HG02588 (cell line): ENCODE measurements around the gene ROR2.

ENCODE experiments used
- ATAC-seq: cut with Tn5 transposase; IDR thresholded peaks from one replicate; pipeline ENCODE4 v1.9.1; 2021; ENCODE audit warnings: mild to moderate bottlenecking, moderate library complexity; ENCODE audit not compliant: unreplicated experiment

The ROR2 gene

GRCh38 chr9:91844701-91845291, 105.2 kb downstream of the ROR2 start:
- ATAC-seq = no peak

DNA sequence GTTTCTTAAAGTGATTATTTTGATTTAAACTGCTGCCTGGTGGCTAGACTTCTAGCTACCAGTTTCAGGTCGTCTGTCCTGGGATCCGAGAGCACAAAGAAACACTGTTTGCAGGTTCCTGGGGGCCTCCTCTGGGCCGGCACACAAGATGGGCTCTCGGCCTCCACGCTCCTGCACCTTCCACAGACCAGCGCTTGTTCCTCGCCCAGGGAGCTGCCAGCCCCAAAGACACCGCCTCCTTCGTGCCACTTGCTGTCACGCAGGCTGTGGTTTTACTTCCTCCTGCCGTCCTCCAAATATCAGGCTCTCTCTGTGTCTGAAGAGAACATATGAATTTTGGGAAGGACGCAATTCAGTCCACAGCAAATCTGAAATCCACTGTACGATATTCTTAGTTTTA, 105.8 kb downstream of the ROR2 start:
- no peak for ATAC-seq

DNA sequence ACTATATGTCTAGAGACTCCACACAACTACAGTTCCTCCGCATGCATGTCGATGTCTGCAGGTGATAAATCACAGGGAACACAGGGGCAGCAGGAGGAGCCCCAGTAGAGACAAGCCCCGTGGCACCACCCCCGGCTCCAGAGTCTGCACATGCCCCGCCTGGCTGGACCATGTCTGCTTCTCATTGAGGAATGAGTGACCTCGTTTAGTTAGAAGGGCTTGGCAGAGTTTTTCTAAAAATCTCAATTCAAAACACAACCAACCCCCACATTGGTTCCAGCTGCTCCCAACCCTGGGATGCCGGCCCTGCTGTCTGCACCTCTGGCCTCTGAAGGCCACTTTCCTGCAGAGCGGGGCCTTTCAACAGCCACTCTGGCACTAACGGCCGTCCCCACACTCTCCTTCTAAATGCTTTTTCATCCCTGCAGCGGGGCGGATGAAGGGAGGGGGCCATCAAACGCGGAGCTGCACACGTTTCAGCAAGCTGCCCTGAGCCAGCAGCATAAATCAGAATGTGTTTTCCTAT, 106.3 kb downstream of the ROR2 start:
- no peak for ATAC-seq

- no peak for ATAC-seq
Measured at GRCh38 chr9:91843093-91843492, 106.9 kb downstream of the ROR2 start.

DNA sequence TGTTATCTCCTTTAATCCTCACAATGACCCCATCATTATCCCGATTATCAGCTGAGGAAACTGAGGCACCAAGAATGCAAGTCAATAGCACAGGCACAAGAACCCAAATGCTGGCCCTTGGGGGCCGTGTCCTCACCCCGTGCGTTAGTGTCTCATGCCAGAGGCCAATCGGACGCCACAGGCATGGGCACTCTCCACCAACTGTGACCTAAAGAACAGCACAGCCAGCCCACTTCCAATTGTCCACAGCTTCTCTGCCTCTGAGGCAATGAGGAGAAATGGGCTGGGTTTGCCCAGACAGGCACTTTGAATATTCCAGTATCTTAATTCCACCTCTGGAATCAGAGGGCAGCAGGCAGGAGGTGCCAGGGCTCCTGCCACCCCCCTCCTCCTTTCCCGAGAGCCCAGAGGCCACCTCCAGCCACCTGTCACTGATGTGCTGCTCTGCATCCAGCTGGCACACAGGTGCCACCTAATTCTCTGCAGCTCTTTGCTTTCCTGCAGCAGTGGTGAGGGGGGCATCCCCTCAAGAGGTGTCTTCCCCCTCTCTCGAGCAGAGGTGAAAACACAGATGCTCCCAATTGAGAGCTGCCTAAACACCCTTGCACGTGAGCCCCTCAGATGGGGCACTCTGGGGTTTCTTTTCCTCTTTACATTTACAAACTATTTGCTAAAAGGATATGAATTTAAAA, 107.5 kb downstream of the ROR2 start:
- ATAC-seq = no peak

GRCh38 chr9:91841591-91841990, 108.4 kb downstream of the ROR2 start:
- no peak for ATAC-seq

DNA sequence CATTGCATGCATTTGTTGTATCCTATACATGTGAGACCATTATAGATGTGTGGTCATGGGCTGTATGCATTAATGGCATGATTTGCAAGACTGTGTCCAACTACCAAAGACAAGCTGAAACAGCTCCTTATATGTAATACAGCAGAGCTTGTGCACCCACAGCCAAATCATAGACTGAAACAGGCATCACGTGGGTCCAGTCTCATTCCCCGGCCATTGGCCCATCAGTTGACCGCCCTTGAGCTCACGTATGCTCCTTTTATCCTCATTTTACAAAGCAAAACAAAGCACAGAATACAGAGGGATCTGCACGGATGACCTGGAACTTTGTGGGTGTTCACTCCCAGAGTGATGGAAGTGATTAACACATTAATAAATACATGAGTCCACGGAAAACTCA, 109.1 kb downstream of the ROR2 start:
- ATAC-seq = no peak

DNA sequence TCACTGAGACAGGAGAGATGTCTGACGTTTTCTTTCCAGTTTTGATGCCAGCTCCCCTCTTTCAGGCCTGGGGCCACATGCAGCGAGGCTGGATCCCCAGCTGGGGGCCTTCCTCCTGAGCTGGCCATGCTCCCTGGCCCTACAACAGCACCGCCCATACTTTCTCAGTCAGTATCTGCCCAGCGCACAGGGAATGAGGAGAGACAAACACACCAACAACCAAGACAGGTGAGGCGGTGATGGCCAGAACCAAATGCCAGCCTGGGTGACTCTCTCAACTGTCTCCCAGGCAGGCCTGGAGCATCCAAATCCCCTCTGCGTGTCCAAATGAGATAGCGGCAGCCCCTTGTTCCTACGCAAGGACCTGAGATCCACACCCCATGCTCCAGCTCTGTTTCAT, 109.6 kb downstream of the ROR2 start:
- ATAC-seq = no peak

GRCh38 chr9:91839926-91840465, 110.0 kb downstream of the ROR2 start:
- ATAC-seq = no peak

DNA sequence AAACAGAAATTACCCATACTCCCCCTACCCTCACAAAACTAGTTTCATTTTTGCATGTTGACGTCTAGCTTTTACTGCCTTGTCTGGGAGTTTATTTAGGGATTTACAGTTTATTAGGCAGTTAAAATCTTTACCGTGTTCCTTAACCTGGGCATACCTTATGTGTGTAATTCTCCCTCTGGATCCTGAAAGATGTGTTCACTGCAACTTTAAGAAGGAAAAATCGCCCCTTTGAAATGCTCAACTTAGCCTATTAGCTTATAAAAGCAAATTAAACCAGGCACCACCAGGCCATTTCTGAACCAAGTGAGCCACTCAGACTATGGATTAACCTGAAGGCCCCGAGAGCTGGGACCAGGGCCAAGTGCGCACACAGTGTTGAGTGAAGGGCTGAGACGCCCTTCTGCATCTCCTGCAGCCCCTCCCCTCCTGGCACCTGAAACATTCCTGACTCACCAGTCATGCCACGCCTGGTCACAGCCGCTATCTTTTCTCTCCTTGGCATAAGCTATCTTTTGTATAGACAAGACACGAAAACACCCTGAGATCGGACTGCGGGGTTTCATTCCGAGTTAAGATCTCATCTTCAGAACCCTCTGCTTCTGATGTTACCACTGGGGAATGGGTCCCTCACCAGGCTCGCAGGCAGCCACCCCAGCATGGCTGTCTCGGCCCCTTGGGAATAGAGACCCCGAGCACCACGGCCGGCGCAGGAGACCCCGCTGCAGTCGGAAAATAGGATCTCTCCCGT, 111.9 kb downstream of the ROR2 start:
- ATAC-seq = no peak

DNA sequence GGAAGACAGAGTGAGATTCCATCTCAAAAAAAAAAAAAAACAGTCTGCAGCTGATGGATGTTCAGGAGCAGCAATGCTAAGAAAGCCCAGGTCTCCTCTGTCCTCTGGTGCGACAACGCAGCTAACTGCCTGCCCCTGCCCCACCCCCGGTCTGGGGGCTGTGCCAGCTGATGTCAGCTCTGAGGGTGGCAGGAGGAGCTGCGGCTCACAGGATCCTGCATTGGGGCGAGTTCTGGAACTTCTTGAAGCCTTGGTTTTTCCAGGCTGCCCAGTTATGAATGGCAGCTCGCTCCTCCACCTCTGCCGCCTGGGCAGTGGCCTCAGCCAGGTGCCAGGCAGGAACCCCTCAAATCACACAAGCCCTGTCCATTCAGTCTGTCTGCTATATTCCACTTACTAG, 113.5 kb downstream of the ROR2 start:
- ATAC-seq = no peak

DNA sequence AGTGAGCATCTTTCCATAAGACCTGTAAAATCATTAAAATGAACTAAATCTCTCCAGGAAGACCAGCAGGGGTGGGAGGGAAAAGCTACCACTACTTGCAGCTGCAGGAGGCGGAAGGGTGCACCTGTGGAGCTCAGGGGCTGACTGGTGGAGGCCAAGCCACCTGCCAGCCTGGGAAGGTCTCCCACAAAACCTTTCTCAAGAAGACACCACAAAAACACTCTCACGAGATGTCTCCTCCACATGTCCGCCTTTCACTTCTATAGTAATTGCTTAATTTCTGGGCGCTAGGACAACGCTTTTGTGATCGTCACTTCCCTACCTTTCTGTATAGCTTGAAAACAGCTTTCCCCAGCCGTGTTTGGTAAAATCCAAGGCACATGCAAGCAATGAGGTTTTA, 114.4 kb downstream of the ROR2 start:
- no peak for ATAC-seq

DNA sequence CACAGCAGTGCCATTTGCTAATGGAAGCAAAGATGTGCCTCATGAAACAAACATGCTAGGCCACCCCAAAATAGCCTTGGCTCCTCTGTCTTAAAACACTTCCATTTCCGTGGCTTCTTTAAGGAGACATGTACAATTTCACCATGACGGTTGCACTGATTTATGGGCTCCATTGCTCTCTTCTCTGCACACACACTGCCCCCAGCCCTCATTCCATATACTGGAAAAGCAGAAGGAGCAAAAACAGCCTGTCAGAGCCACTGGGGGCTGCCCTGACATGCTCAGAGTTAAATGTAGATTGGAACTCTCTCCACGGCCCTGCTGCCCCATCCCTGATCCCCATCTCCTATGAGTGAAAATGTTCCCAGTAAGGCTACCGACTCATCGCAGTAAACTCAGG, 114.8 kb downstream of the ROR2 start:
- no peak for ATAC-seq

DNA sequence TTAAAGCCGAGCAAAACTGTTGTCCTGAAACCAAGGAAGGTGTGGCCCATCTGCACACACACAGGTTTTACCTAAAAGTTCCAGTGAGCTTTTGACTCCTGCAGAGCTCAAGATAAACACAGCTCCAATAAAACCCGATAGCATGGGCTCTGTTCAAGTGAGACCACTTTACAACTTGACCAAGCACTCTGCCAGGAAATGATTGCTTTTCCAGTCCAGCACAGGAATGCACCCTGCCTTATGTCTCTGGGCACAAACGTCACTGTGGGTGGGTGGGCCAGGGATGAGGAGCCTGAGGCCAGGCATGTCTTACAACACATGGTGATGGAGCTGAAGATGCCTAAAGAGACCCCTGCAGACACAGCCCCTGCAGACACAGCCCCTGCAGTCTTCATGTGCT, 115.3 kb downstream of the ROR2 start:
- ATAC-seq = no peak

DNA sequence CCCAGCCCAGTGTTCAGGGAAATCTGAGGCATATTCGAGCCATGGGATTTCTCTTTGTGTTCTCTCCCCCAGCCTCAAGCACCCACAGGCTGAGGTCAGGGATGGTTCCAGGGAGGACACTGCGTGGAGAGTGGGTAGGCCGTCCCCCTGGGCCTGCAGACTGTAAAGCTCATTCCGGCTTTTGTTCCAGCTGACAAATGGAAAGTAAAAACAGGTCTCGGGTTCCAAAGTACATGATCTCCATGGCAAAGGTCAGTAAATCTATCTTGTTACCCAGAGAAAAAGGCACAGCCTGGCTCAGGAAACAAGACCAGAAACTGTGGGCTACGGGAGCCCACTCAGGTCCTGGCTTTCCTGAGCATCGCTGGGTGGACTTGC, 116.2 kb downstream of the ROR2 start:
- ATAC-seq = no peak

- no peak for ATAC-seq
Measured at GRCh38 chr9:91833096-91833877, 116.7 kb downstream of the ROR2 start.

DNA sequence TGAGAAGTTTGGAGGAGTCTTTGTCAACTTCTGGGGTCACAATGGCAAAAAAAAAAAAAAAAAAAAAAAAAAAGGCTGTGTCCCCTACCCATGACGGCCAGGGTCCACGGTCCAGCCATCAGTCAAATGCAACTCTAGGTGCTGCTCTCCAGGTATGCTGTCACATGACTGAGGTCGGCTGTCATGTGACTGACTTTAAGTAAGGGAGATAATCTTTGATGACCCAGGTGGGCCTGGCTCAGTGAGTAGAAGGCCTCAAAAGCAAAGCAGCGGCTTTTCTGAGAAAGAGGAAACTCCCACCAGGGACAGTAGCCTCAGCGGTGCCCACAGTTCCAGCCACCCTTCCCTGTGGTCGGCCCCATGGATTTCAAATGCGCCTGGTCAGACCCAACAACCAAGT, 117.7 kb downstream of the ROR2 start:
- no peak for ATAC-seq

DNA sequence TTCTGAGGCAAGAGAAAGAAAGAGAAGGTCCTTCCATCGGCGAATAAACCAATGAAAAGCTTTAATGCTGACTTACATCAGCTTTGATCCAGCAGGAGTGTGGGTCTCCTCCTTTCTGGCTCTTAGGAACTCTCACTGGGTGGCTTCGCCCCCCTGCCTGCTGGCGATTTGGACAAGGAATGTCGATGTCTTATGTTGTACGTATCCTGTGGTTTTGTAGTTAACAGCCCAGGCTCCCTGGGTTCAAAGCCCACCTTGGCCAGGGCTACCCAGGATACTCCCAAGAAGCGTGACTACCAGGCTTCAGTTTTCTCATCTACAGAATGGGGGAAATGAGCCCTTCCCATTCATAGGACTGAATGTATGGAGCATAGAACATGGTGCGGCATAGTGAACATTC, 124.2 kb downstream of the ROR2 start:
- ATAC-seq = no peak

DNA sequence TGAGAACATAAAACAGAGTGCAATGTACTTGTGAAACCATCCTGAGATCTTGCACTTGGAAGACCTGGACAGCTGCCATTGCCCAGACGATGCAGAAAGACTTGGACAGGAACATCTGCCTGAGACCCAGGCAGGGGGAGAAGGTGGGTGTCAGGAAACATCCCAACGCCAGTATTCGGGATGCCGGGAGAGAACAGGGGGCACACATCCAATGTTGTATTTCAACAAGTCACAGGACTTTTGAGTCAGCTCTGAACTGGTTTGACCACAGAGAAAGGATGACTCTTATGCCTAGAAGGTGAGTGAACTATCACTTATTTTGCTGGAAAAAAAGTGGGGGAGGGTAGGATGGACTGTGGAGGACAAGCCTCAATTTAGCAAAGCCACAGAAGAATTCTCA, 124.6 kb downstream of the ROR2 start:
- no peak for ATAC-seq

DNA sequence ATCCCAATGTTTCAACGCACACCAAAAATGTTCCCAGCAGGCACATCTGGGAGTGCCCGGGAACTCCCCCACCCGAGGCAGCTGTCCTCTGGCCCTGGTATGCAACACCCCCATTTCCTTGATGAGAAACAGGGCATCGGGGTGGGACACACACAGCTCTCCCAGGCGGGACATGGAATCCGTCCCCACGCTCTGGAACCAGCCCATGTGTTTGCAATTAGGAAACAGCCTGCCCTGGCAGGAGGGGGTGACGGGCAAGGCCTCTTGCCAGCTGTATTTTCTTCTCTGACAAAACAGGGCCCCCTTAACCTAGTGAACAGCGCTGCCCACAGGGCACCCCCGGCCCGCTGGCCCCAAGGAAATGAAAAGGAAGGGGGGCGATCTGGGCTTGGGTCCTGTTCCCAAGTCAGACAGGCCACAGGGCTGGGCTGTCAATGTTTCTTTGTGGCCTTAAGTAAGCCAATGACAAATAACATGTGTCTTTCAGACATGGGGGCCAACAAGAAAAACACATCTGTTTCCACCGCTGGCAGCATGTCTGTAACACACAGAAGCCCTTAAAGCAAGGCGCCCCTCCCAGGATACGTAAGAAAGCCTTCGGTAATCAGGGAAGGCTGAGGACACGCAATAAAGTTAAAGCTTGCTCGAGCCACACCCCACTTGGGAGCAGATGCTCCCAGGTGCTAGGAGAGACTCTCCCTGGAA, 125.3 kb downstream of the ROR2 start:
- no peak for ATAC-seq
